Caco-2 (cell line): ENCODE measurements around the gene MOAP1. TPM values are rescaled to one million over a fixed set of nuclear protein-coding genes. Genes with fewer than 3 reads are reported as not detected.
A peak's percentile ranks its signal among the peaks of the same experiment; 100 is the strongest.

Experiments used
- BruUV-seq: library from RNA; stranded (reverse); fragments of 400-500 nt; replicated peaks from 2 replicates; lab custom pipeline; 2021; lab: Mats Ljungman, UMichigan
- CTCF ChIA-PET: fragments of 300-600 bp; sonication (Branson Sonifier 250); formaldehyde crosslinking; loops from one replicate; lab custom pipeline; 2022; ENCODE audit warnings: antibody characterized with exemption; lab: Charles Lee
- POLR2A ChIA-PET: fragments of 300-600 bp; sonication (Branson Sonifier 250); formaldehyde crosslinking; loops from one replicate; lab custom pipeline; 2022; ENCODE audit warnings: antibody characterized with exemption; lab: Charles Lee
- DNase-seq, 2 experiments: peaks; one replicate each; pipeline versions ENCODE4 v3.0.0 to v3.0.0-alpha.2; 2020 to 2022
- H3K27me3 ChIP-seq: replicated peaks from 2 replicates; pipeline ENCODE4 v1.6.0; 2011; ENCODE audit warnings: low read length; ENCODE audit not compliant: control insufficient read depth, insufficient read depth
- H3K36me3 ChIP-seq: 2 replicates; pipeline ENCODE4 v1.5.1; 2011; ENCODE audit warnings: low read length; ENCODE audit not compliant: control insufficient read depth, insufficient read depth
- H3K4me1 ChIP-seq: fragments of 250-450 bp; sonication (Bioruptor Pico); 2 replicates; pipeline ENCODE4 v1.5.1; 2020; ENCODE audit warnings: mild to moderate bottlenecking
- H3K4me3 ChIP-seq: 2 replicates; pipeline ENCODE4 v1.5.1; 2011; ENCODE audit warnings: low read depth, mild to moderate bottlenecking, control low read depth, low read length
- H3K9me3 ChIP-seq: fragments of 250-450 bp; sonication (Bioruptor Pico); 2 replicates; pipeline ENCODE4 v1.5.1; 2020; ENCODE audit warnings: mild to moderate bottlenecking, moderate library complexity
- H3K27ac Mint-ChIP-seq: one replicate; pipeline ENCODE4 v1.8.0; 2022; ENCODE audit warnings: mixed read lengths; ENCODE audit not compliant: unreplicated experiment
- H3K27me3 Mint-ChIP-seq: one replicate; pipeline ENCODE4 v1.8.0; 2022; ENCODE audit warnings: mixed read lengths; ENCODE audit not compliant: insufficient read depth, unreplicated experiment
- H3K36me3 Mint-ChIP-seq: one replicate; pipeline ENCODE4 v1.8.0; 2022; ENCODE audit warnings: mild to moderate bottlenecking, mixed read lengths; ENCODE audit not compliant: insufficient read depth, unreplicated experiment
- H3K4me1 Mint-ChIP-seq: one replicate; pipeline ENCODE4 v1.8.0; 2022; ENCODE audit warnings: low read depth, mixed read lengths; ENCODE audit not compliant: unreplicated experiment
- H3K4me3 Mint-ChIP-seq: one replicate; pipeline ENCODE4 v1.8.0; 2022; ENCODE audit warnings: mild to moderate bottlenecking, moderate library complexity, mixed read lengths; ENCODE audit not compliant: unreplicated experiment
- H3K9me3 Mint-ChIP-seq: one replicate; pipeline ENCODE4 v1.8.0; 2022; ENCODE audit warnings: mixed read lengths; ENCODE audit not compliant: unreplicated experiment
- intact Hi-C: fragments of 100-400 bp; cut with micrococcal nuclease; formaldehyde crosslinking; loops from one replicate; pipeline ENCODE4 v1.10.0; 2022; ENCODE audit not compliant: unreplicated experiment
- total RNA-seq: library from RNA; stranded (reverse); gene quantifications from 2 replicates; pipeline ENCODE4 v1.2.3, GENCODE V29; 2022
- TF ChIP-seq, protein P1 (sequence below), 2 experiments: fragments of 200-600 bp in 1 of 2; IDR thresholded peaks; 1 replicate in 1 of 2; 2 replicates in 1 of 2; pipeline versions ENCODE4 v1.5.1 to v1.8.0; 2011 to 2022; ENCODE audit warnings: antibody characterized with exemption in 1 of 2, control low read depth in 1 of 2, inconsistent platforms in 1 of 2, low read depth in 1 of 2, low read length in 1 of 2, mild to moderate bottlenecking in 1 of 2, moderate library complexity in 1 of 2; ENCODE audit not compliant: insufficient read depth in 1 of 2, severe bottlenecking in 1 of 2, unreplicated experiment in 1 of 2

Gene MOAP1
- total RNA-seq, 1 experiment from 2014 or later: 12.2 TPM

DNA sequence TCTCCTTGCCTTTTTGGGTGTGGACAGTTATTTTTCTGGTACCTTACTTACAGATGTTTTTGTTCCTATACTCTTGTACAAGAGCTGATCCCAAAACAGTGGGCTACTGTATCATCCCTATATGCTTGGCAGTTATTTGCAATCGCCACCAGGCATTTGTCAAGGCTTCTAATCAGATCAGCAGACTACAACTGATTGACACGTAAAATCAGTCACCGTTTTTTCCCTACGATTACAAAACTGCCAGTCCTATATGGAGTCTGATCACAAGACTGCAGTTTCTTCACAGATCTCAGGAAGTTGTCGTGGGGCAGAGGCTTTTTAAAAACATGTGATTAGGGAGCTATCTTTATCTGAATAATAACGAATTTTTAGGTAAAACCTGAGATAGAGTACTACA is 1.8 kb upstream of the MOAP1 start:
- TSS peak; percentile 54 for BruUV-seq
- Histone ChIP-seq H3K27me3 (no peaks in the 10 kb centered on the region), H3K4me3 (no peak overlapping the region; the same call in 1 of the 2 replicates)

DNA sequence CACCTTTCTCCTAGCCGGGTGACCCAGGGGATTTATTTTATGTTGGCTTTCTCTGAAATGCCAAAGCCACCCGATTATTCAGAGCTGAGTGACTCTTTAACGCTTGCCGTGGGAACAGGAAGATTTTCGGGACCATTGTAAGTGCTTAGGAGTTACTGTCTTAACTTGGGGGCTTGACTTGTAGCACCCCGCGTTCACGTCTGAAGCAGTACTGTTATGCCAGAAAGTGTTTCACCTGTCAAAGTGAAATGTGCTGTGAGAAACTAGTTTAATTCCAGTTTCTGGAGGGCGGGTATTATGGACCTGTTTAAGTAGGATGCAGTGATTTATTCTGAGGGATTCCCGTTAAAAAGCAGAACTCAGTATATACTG is 638 bp upstream of the MOAP1 start:
- H3K4me3 ChIP-seq: peak overlapping the region; percentile 100
- Mint-ChIP-seq H3K27ac (no peak overlapping the region), H3K4me1 (no peaks in the 10 kb centered on the region), H3K4me3 (peak overlapping the region; percentile 86), H3K36me3 (no peaks in the 10 kb centered on the region), H3K27me3 (no peaks in the 10 kb centered on the region), H3K9me3 (no peaks in the 10 kb centered on the region)
- ChIA-PET CTCF (interaction anchor here (0.7 to 2.6 kb wide), 6 partner anchors 19 to 305 kb away, joined by 3 to 24 read pairs (median 4); partner anchors contain the start of genes GON7 and UBR7), POLR2A (interaction anchor here (0.7 to 2.6 kb wide), 4 partner anchors 9 to 72 kb away, joined by 3 to 24 read pairs (median 4); partner anchors contain the start of genes GON7 and UBR7)
- H3K27me3 ChIP-seq: no peaks in the 10 kb centered on the region
- intact Hi-C loops: loop anchor here (1.0 kb wide), 1 partner anchor 34 kb away; no protein-coding TSS in a partner anchor
- no peaks in the 10 kb centered on the region; the same call in 1 of the 2 replicates for H3K4me1 ChIP-seq
- TF ChIP-seq, protein P1, sequence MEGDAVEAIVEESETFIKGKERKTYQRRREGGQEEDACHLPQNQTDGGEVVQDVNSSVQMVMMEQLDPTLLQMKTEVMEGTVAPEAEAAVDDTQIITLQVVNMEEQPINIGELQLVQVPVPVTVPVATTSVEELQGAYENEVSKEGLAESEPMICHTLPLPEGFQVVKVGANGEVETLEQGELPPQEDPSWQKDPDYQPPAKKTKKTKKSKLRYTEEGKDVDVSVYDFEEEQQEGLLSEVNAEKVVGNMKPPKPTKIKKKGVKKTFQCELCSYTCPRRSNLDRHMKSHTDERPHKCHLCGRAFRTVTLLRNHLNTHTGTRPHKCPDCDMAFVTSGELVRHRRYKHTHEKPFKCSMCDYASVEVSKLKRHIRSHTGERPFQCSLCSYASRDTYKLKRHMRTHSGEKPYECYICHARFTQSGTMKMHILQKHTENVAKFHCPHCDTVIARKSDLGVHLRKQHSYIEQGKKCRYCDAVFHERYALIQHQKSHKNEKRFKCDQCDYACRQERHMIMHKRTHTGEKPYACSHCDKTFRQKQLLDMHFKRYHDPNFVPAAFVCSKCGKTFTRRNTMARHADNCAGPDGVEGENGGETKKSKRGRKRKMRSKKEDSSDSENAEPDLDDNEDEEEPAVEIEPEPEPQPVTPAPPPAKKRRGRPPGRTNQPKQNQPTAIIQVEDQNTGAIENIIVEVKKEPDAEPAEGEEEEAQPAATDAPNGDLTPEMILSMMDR (IDR thresholded peaks at IDR 0.05; ENCODE audit: insufficient read depth in 1 of 2, low read depth in 1 of 2, low read length in 1 of 2, severe bottlenecking in 1 of 2, unreplicated experiment in 1 of 2): no peak
- DNase-seq: peak in 1 of 2 experiments; percentile 3
- no peaks in the 10 kb centered on the region for H3K9me3 ChIP-seq
- no TSS peak for BruUV-seq
- no peaks in the 10 kb centered on the region for H3K36me3 ChIP-seq

More for the DNA sequence above, 1.8 kb upstream of the MOAP1 start:
- Mint-ChIP-seq H3K36me3 (no peaks in the 10 kb centered on the region), H3K27ac (no peak overlapping the region), H3K9me3 (no peaks in the 10 kb centered on the region), H3K4me1 (no peaks in the 10 kb centered on the region), H3K4me3 (peak overlapping the region; percentile 86), H3K27me3 (no peaks in the 10 kb centered on the region)
- Histone ChIP-seq H3K4me1 (no peaks in the 10 kb centered on the region; the same call in 1 of the 2 replicates), H3K9me3 (no peaks in the 10 kb centered on the region), H3K36me3 (no peaks in the 10 kb centered on the region)
- CTCF ChIA-PET: no interaction called here
- POLR2A ChIA-PET: no interaction called here
- no peak for DNase-seq
- TF ChIP-seq, protein P1 (IDR thresholded peaks at IDR 0.05; ENCODE audit: insufficient read depth in 1 of 2, low read depth in 1 of 2, low read length in 1 of 2, severe bottlenecking in 1 of 2, unreplicated experiment in 1 of 2): no peak
- intact Hi-C loops: no loop called here

DNA sequence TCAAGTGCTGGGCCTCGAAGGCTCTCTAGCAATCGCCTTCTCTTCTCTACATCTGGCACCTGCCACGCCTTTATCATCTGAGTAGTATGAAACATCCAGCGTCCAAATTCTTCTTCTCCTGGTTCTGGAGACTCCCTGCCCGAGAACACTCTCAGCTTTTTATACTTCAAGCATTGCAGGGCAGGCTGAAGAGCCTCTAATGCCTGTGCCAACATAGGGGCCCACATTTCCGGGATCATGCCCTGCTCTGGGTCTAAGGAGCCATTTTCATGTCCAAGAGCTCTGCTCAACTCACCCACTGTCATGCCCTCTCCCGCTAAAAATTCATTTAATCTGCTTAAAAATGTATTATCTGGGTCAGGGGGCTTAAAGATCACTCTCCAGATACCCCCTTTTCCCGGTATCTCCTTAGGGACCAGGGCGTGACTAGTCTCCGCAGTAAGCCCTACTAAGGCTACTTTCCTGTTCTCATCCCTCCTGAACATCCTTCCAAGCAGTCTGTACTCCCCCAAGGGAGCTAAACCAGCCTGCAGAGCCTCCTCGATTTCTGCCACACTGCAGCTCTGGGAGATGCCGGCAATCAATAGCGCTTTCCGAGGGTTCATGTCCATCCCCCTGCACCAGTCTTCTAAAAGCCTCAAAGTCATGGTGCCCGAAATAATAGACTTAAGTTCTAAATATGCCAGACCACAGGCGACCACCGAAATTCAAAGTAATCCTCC is 940 bp downstream of the MOAP1 start:
- no peaks in the 10 kb centered on the region for H3K36me3 Mint-ChIP-seq
- ChIA-PET CTCF (interaction anchor here (0.8 to 2.6 kb wide), 4 partner anchors 15 to 303 kb away, joined by 3 to 24 read pairs (median 4); partner anchors contain the start of genes GON7 and UBR7), POLR2A (interaction anchor here (2.6 kb wide), 1 partner anchor 23 kb away, joined by 24 read pairs; the partner anchor contains the start of genes GON7 and UBR7)
- H3K36me3 ChIP-seq: no peaks in the 10 kb centered on the region
- no peaks in the 10 kb centered on the region for H3K4me1 Mint-ChIP-seq
- H3K27me3 Mint-ChIP-seq: no peaks in the 10 kb centered on the region
- TF ChIP-seq, protein P1 (IDR thresholded peaks at IDR 0.05; ENCODE audit: insufficient read depth in 1 of 2, low read depth in 1 of 2, low read length in 1 of 2, severe bottlenecking in 1 of 2, unreplicated experiment in 1 of 2): no peak
- H3K4me1 ChIP-seq: no peaks in the 10 kb centered on the region; the same call in 1 of the 2 replicates
- no peaks in the 10 kb centered on the region for H3K9me3 ChIP-seq
- H3K4me3 ChIP-seq: peak overlapping the region; percentile 100
- intact Hi-C loops: no loop called here
- BruUV-seq: TSS peak; percentile 64
- peak overlapping the region; percentile 8 for H3K27ac Mint-ChIP-seq
- peak overlapping the region; percentile 86 for H3K4me3 Mint-ChIP-seq
- H3K9me3 Mint-ChIP-seq: no peaks in the 10 kb centered on the region
- DNase-seq: no peak
- no peaks in the 10 kb centered on the region for H3K27me3 ChIP-seq
